CD4-positive, alpha-beta T cell (primary cell): Measurements from ENCODE around the gene RSAD2. TPM values are rescaled to one million over a fixed set of nuclear protein-coding genes. Genes with fewer than 3 reads are reported as not detected.

Experiments used
- ATAC-seq: fragments of 200-7000 bp; cut with Tn5 transposase; one replicate; pipeline ENCODE4 v1.10.0; 2022; ENCODE audit warnings: mild to moderate bottlenecking; ENCODE audit not compliant: poor library complexity
- CTCF ChIA-PET: fragments of 350-600 bp; sonication (Branson Sonifier 250); formaldehyde crosslinking; loops from one replicate; lab custom pipeline; 2021; ENCODE audit warnings: antibody characterized with exemption, inconsistent platforms; lab: Charles Lee
- POLR2A ChIA-PET: fragments of 350-600 bp; sonication (Branson Sonifier 250); formaldehyde crosslinking; loops from one replicate; lab custom pipeline; 2021; ENCODE audit warnings: antibody characterized with exemption, inconsistent platforms; lab: Charles Lee
- DNase-seq, 14 experiments: peaks; one replicate each; pipeline ENCODE4 v3.0.0-alpha.2; 2013 to 2020; ENCODE audit warnings: mixed read lengths in 2 of 14
- H3K27ac ChIP-seq, 2 donors: one replicate each; pipeline versions ENCODE4 v1.5.1 to v1.7.0; 2013; ENCODE audit warnings: low read length in 2 of 2, low read depth in 1 of 2, mild to moderate bottlenecking in 1 of 2
- H3K27me3 ChIP-seq, 2 experiments: 1 replicate in 1 of 2; 2 replicates in 1 of 2; pipeline versions ENCODE4 v1.6.1 to v1.7.0; 2013; ENCODE audit warnings: low read length in 2 of 2, control low read depth in 1 of 2, mild to moderate bottlenecking in 1 of 2, moderate library complexity in 1 of 2; ENCODE audit not compliant: insufficient read depth in 2 of 2, control insufficient read depth in 1 of 2
- H3K36me3 ChIP-seq: one replicate; pipeline ENCODE4 v1.6.1; 2013; ENCODE audit warnings: low read length, control low read depth; ENCODE audit not compliant: insufficient read depth
- H3K4me1 ChIP-seq: one replicate; pipeline ENCODE4 v1.6.1; 2013; ENCODE audit warnings: low read length, control low read depth; ENCODE audit not compliant: insufficient read depth
- H3K4me3 ChIP-seq: one replicate; pipeline ENCODE4 v1.5.1; 2013; ENCODE audit warnings: mild to moderate bottlenecking, low read length, moderate library complexity
- H3K9me3 ChIP-seq, 2 experiments: 1 replicate in 1 of 2; 2 replicates in 1 of 2; pipeline versions ENCODE4 v1.6.1 to v1.7.0; 2013; ENCODE audit warnings: low read length in 2 of 2, mild to moderate bottlenecking in 2 of 2, control low read depth in 1 of 2, moderate library complexity in 1 of 2; ENCODE audit not compliant: control insufficient read depth in 1 of 2, insufficient read depth in 1 of 2
- H3K27ac Mint-ChIP-seq: one replicate; pipeline ENCODE4 v1.8.0; 2020; ENCODE audit warnings: mixed read lengths
- H3K27me3 Mint-ChIP-seq: one replicate; pipeline ENCODE4 v1.8.0; 2021; ENCODE audit warnings: mixed read lengths
- H3K36me3 Mint-ChIP-seq: one replicate; pipeline ENCODE4 v1.8.0; 2021; ENCODE audit warnings: low read depth, mixed read lengths
- H3K4me1 Mint-ChIP-seq: one replicate; pipeline ENCODE4 v1.8.0; 2021; ENCODE audit warnings: low read depth, mixed read lengths
- H3K4me3 Mint-ChIP-seq: one replicate; pipeline ENCODE4 v1.8.0; 2020; ENCODE audit warnings: mild to moderate bottlenecking, mixed read lengths
- H3K9me3 Mint-ChIP-seq: one replicate; pipeline ENCODE4 v1.8.0; 2020; ENCODE audit warnings: mixed read lengths
- CTCF ChIP-seq: fragments of 200-600 bp; IDR thresholded peaks from one replicate; pipeline ENCODE4 v1.8.0; 2022; ENCODE audit warnings: antibody characterized with exemption, mild to moderate bottlenecking
- intact Hi-C, 2 experiments: fragments of 100-400 bp; cut with DNase I in 1 of 2; cut with micrococcal nuclease in 1 of 2; formaldehyde crosslinking; loops; one replicate each; pipeline versions ENCODE4 v1.15.1 to v1.9.0; 2023 to 2025; cut with DNase I, micrococcal nuclease
- total RNA-seq, 174 experiments: library from RNA in 2 of 174; stranded (reverse) in 2 of 174; gene quantifications; one replicate each; pipeline ENCODE4 v1.2.3 and lab custom pipeline; 2021 to 2026

Gene RSAD2
- total RNA-seq, 2 experiments from 2014 or later, result 3.9 to 4.6 TPM

GRCh38 chr2:6845312-6845711 lies 32.3 kb upstream of the RSAD2 start:
- intact Hi-C loops, result no loop called here
- Histone ChIP-seq H3K4me1 (no peaks in the 10 kb centered on the region), H3K27me3 (no peaks in the 10 kb centered on the region), H3K9me3 (peaks cover 26 to 81% of the 10 kb centered on the region in 2 experiments), H3K27ac (no peak overlapping the region), H3K4me3 (no peak overlapping the region), H3K36me3 (peaks cover 18% of the 10 kb centered on the region)
- H3K36me3 Mint-ChIP-seq, result peaks cover 97% of the 10 kb centered on the region
- no peak overlapping the region for H3K4me3 Mint-ChIP-seq
- ATAC-seq (no peak), DNase-seq (peak in 3 of 14 experiments; percentile 16 to 33 (median 20))
- TF ChIP-seq CTCF, result no peak
- CTCF ChIA-PET, result no interaction called here
- H3K27ac Mint-ChIP-seq, result no peak overlapping the region
- H3K27me3 Mint-ChIP-seq, result no peaks in the 10 kb centered on the region
- POLR2A ChIA-PET, result interaction anchor here (1.7 kb wide), 1 partner anchor 32 kb away, joined by 3 read pairs; the partner anchor contains the start of gene RSAD2
- H3K4me1 Mint-ChIP-seq, result no peaks in the 10 kb centered on the region
- H3K9me3 Mint-ChIP-seq, result peaks cover 23% of the 10 kb centered on the region

GRCh38 chr2:6845903-6846302 lies 31.7 kb upstream of the RSAD2 start:
- H3K36me3 Mint-ChIP-seq, result peaks cover 98% of the 10 kb centered on the region
- H3K4me1 ChIP-seq, result no peaks in the 10 kb centered on the region
- H3K27me3 Mint-ChIP-seq, result no peaks in the 10 kb centered on the region
- peaks cover 26 to 80% of the 10 kb centered on the region in 2 experiments for H3K9me3 ChIP-seq
- H3K4me1 Mint-ChIP-seq, result no peaks in the 10 kb centered on the region
- no peaks in the 10 kb centered on the region for H3K27me3 ChIP-seq
- no peak overlapping the region for H3K4me3 Mint-ChIP-seq
- ChIA-PET CTCF (no interaction called here), POLR2A (interaction anchor here (1.7 kb wide), 1 partner anchor 31 kb away, joined by 3 read pairs; the partner anchor contains the start of gene RSAD2)
- no peak overlapping the region for H3K4me3 ChIP-seq
- peaks cover 23% of the 10 kb centered on the region for H3K9me3 Mint-ChIP-seq
- H3K27ac ChIP-seq, result no peak overlapping the region
- H3K36me3 ChIP-seq, result peaks cover 24% of the 10 kb centered on the region
- H3K27ac Mint-ChIP-seq, result no peak overlapping the region
- no peak for ATAC-seq
- intact Hi-C loops, result no loop called here
- no peak for DNase-seq
- TF ChIP-seq CTCF, result no peak

DNA sequence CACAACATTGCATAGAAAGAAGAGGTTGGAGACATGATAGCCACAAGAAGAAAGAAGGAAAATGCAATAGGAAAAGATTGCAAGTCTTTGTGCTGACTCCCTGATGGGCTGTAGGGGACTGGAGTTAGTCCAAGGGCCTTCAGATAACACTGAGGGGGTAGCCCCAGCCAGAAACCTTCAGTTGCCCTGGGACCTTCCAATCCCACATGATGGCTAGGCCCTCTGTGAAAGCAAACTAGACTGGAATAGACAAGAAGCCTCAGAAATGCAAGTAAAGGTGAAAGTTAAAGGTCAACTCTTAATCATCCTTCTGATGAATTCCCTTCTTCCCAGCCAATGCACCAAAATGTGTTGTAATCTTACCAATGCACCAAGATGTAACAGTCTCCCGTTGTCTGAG lies 31.0 kb upstream of the RSAD2 start:
- no peaks in the 10 kb centered on the region for H3K27me3 ChIP-seq
- TF ChIP-seq CTCF, result no peak
- intact Hi-C loops, result no loop called here
- CTCF ChIA-PET, result no interaction called here
- Mint-ChIP-seq H3K27ac (no peak overlapping the region), H3K4me1 (no peaks in the 10 kb centered on the region), H3K27me3 (no peaks in the 10 kb centered on the region), H3K36me3 (peaks cover 98% of the 10 kb centered on the region), H3K4me3 (no peak overlapping the region), H3K9me3 (peaks cover 22% of the 10 kb centered on the region)
- ATAC-seq, result no peak
- H3K36me3 ChIP-seq, result peaks cover 30% of the 10 kb centered on the region
- POLR2A ChIA-PET, result interaction anchor here (1.7 kb wide), 1 partner anchor 31 kb away, joined by 3 read pairs; the partner anchor contains the start of gene RSAD2
- H3K4me1 ChIP-seq, result no peaks in the 10 kb centered on the region
- peaks cover 30 to 73% of the 10 kb centered on the region in 2 experiments for H3K9me3 ChIP-seq
- no peak for DNase-seq
- no peak overlapping the region for H3K4me3 ChIP-seq
- H3K27ac ChIP-seq, result no peak overlapping the region
